ENCODE measurements around the gene PHC2. TPM values are rescaled to one million over a fixed set of nuclear protein-coding genes. Genes with fewer than 3 reads are reported as not detected.

Gene PHC2
- total RNA-seq, 6 experiments from 2014 or later, result 49.3 to 86.5 (median 66.8) TPM

DNA sequence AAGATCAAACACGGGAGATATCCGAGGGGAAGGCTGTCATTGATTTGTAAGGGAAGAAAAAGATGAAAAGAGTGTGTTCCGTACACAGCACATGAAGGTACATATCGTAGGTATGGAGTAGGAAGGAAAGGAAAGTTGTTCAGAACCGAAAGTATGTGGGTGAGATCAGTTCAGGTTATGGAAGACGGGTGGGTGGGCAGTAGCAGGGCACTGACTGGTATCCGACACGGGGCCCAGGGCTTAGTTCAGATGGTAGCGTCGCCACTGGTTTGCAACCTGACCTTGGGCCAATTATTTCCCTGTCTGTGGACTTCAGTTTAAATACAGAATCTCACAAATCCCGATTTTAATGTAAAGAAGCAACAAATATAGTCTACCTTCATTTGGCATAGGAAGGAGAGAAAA is 82.2 kb downstream of the PHC2 start:
- DNase-seq (no peak), ATAC-seq (peak; percentile 7 to 21 (median 14))
- Histone ChIP-seq H3K4me1 (peaks cover 0 to 48% (median 17%) of the 10 kb centered on the region in 4 donors), H3K36me3 (no peaks in the 10 kb centered on the region), H3K27ac (peak overlapping the region; percentile 97), H3K4me3 (peak overlapping the region; percentile 85 to 90 (median 87)), H3K27me3 (no peaks in the 10 kb centered on the region), H3K9me3 (no peaks in the 10 kb centered on the region)
- TF ChIP-seq POLR2A (IDR thresholded peaks at IDR 0.05) (peak; percentile 10), CTCF (IDR thresholded peaks at IDR 0.05) (no peak)
- intact Hi-C loops (cut with DNase I), result no loop called here
- 1% methylated on average over 11 of the region's 11 CpGs for WGBS (ENCODE audit: insufficient coverage, low coverage, low lambda C conversion rate, missing lambda C conversion rate)

DNA sequence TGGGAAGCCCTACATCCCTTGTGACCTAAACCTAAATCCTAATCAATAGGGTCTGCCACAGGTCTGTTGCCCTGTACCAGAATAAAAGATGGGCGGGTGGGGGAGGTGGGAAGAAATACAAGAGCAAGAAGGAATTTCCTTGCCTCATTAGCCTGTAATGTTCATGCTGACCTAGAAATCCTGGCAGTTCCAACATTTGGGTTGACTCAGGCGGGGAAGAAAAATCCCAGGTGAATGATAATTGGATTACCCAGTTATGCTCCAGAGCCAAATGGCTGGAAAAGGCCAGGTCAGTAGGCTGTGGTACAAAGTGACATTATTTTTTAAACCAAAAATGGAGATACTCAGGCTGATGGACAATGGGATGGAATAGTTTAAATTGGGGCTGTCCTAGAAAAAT is 82.7 kb downstream of the PHC2 start:
- 16% methylated on average over 2 of the region's 2 CpGs for WGBS (ENCODE audit: insufficient coverage, low coverage, low lambda C conversion rate, missing lambda C conversion rate)
- TF ChIP-seq POLR2A (IDR thresholded peaks at IDR 0.05), result no peak
- TF ChIP-seq CTCF (IDR thresholded peaks at IDR 0.05), result no peak
- Histone ChIP-seq H3K4me3 (peak overlapping the region; percentile 85 to 90 (median 87)), H3K27ac (peak overlapping the region; percentile 97), H3K4me1 (peaks cover 0 to 53% (median 20%) of the 10 kb centered on the region in 4 donors), H3K36me3 (no peaks in the 10 kb centered on the region), H3K27me3 (no peaks in the 10 kb centered on the region), H3K9me3 (no peaks in the 10 kb centered on the region)
- intact Hi-C loops (cut with DNase I), result no loop called here
- DNase-seq (no peak), ATAC-seq (no peak)

- H3K9me3 ChIP-seq, result no peaks in the 10 kb centered on the region
- ATAC-seq, result peak; percentile 1 to 28 (median 3)
- no peaks in the 10 kb centered on the region for H3K27me3 ChIP-seq
- TF ChIP-seq POLR2A (IDR thresholded peaks at IDR 0.05), result no peak
- no peak for TF ChIP-seq CTCF (IDR thresholded peaks at IDR 0.05)
- H3K4me3 ChIP-seq, result peak overlapping the region; percentile 85 to 90 (median 87)
- DNase-seq, result peak in 2 of 3 donors; percentile 47 to 66
- peaks cover 0 to 58% (median 22%) of the 10 kb centered on the region in 4 donors for H3K4me1 ChIP-seq
- peak overlapping the region; percentile 97 for H3K27ac ChIP-seq
- peaks cover 0 to 3% (median 0%) of the 10 kb centered on the region in 4 donors for H3K36me3 ChIP-seq
- WGBS (ENCODE audit: insufficient coverage, low coverage, low lambda C conversion rate, missing lambda C conversion rate), result 31% methylated on average over 5 of the region's 5 CpGs
- intact Hi-C loops (cut with DNase I), result no loop called here
Observed at GRCh38 chr1:33347650-33347992, 83.3 kb downstream of the PHC2 start.

GRCh38 chr1:33346927-33347649 is 83.8 kb downstream of the PHC2 start:
- Histone ChIP-seq H3K27ac (peak overlapping the region; percentile 97), H3K4me1 (peaks cover 0 to 62% (median 24%) of the 10 kb centered on the region in 4 donors), H3K27me3 (no peaks in the 10 kb centered on the region), H3K4me3 (peak overlapping the region; percentile 85 to 90 (median 87)), H3K36me3 (peaks cover 0 to 3% (median 0%) of the 10 kb centered on the region in 4 donors), H3K9me3 (no peaks in the 10 kb centered on the region)
- 0% methylated on average over 2 of the region's 2 CpGs for WGBS (ENCODE audit: insufficient coverage, low coverage, low lambda C conversion rate, missing lambda C conversion rate)
- TF ChIP-seq CTCF (IDR thresholded peaks at IDR 0.05) (no peak), POLR2A (IDR thresholded peaks at IDR 0.05) (peak; percentile 93)
- DNase-seq (peak in 2 of 3 donors; percentile 44 to 79), ATAC-seq (peak; percentile 37 to 61 (median 54))
- intact Hi-C loops (cut with DNase I), result no loop called here
